GM12864 (cell line): ENCODE measurements around the gene JAGN1.

ENCODE experiments used
- DNase-seq: peaks from one replicate; pipeline ENCODE4 v3.0.0-alpha.2; 2011; ENCODE audit warnings: low read depth
- H3K4me3 ChIP-seq: 2 replicates; pipeline ENCODE4 v1.5.1; 2011; ENCODE audit warnings: mild to moderate bottlenecking, low read depth, low read length, control low read depth
- TF ChIP-seq, protein P1 (sequence below): IDR thresholded peaks from 2 replicates; pipeline ENCODE4 v1.5.1; 2011; ENCODE audit warnings: low read depth, mild to moderate bottlenecking, moderate library complexity, low read length, control low read depth, inconsistent platforms; ENCODE audit errors: missing control alignments

JAGN1 gene

DNA sequence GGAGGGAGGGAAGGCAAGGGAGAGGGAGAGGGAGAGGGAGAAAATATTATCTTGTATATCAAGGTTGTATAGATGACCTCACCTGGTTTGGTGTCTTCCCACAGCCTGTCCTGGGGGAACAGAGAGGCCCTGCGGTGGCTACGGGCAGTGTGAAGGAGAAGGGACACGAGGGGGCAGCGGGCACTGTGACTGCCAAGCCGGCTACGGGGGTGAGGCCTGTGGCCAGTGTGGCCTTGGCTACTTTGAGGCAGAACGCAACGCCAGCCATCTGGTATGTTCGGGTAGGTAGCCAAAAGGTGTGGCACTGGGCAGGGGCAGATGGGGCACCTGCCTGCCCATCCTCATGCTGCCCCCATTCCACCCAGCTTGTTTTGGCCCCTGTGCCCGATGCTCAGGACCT lies 50.3 kb downstream of the JAGN1 start:
- no peak overlapping the region for H3K4me3 ChIP-seq
- TF ChIP-seq, protein P1, sequence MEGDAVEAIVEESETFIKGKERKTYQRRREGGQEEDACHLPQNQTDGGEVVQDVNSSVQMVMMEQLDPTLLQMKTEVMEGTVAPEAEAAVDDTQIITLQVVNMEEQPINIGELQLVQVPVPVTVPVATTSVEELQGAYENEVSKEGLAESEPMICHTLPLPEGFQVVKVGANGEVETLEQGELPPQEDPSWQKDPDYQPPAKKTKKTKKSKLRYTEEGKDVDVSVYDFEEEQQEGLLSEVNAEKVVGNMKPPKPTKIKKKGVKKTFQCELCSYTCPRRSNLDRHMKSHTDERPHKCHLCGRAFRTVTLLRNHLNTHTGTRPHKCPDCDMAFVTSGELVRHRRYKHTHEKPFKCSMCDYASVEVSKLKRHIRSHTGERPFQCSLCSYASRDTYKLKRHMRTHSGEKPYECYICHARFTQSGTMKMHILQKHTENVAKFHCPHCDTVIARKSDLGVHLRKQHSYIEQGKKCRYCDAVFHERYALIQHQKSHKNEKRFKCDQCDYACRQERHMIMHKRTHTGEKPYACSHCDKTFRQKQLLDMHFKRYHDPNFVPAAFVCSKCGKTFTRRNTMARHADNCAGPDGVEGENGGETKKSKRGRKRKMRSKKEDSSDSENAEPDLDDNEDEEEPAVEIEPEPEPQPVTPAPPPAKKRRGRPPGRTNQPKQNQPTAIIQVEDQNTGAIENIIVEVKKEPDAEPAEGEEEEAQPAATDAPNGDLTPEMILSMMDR = no peak
- DNase-seq = no peak

DNA sequence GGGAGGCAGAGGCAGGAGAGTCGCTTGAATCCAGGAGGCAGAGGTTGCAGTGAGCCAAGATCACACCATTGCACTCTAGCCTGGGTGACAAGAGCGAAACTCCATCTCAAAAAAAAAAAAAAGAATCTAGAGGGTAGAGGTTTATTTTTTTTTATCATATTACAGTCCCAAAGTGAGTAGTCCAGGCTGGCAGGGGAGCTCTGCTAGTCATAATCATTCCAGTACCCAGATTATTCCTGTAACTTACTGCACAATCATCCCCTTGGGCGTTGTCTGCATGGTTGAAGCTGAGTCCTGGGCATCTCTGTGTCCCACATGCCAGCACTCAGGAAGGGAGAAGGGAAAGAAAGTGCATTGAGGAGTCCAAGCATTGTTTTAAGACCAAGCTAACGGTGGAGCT lies 51.8 kb downstream of the JAGN1 start:
- TF ChIP-seq, protein P1 = no peak
- H3K4me3 ChIP-seq = no peak overlapping the region
- DNase-seq = no peak

DNA sequence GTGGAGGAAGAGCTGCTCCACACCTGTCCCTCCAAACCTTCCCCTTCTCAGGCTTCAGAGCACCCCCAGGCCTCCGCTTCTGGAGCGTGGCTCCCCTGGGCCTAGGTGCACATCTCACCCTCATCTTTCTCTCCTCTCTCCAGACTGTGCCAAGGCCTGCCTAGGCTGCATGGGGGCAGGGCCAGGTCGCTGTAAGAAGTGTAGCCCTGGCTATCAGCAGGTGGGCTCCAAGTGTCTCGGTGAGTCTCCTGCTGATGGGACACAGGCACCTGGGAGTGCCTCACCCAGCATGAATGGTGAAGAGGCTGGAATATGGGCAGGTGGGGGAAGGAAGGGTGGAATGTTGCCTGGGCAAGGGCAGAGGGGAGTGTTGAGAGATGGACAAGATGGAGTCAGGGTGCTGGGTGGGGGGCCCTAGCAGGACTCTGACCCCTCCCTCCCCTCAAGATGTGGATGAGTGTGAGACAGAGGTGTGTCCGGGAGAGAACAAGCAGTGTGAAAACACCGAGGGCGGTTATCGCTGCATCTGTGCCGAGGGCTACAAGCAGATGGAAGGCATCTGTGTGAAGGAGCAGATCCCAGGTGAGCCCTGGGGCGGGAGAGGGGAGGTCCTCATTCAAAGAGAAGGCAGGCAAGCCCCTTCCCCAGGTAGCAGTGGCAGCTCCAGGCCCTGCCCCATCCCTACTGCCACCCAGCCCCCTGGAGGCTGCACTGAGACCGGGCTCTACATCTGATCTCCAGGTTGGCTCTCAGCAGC lies 52.7 kb downstream of the JAGN1 start:
- H3K4me3 ChIP-seq = no peak overlapping the region
- no peak for DNase-seq

More for the DNA sequence above, 52.7 kb downstream of the JAGN1 start:
- TF ChIP-seq, protein P1 = no peak
